ENCODE results near the gene EDN1. TPM values are rescaled to one million over a fixed set of nuclear protein-coding genes. Genes with fewer than 3 reads are reported as not detected.
A peak's percentile ranks its signal among the peaks of the same experiment; 100 is the strongest.

The EDN1 gene
- total and polyA plus RNA-seq, 2 of the 4 experiments (the other 2 are of a cell fraction), result 5.6 to 9.0 TPM

GRCh38 chr6:12296604-12297003, 6.4 kb downstream of the EDN1 start:
- Histone ChIP-seq H3K56ac (ENCODE audit: extremely low read depth, insufficient read depth, low read length) (no peak overlapping the region), H3K9me1 (ENCODE audit: insufficient read depth, low read length) (peaks cover 4% of the 10 kb centered on the region; the same call in 1 of the 2 replicates), H3K4me2 (ENCODE audit: low read depth, low read length) (no peak overlapping the region), H3K23ac (ENCODE audit: low read depth, low read length) (no peak overlapping the region), H2BK20ac (ENCODE audit: low read depth, low read length) (no peak overlapping the region), H2BK5ac (ENCODE audit: low read depth, low read length, poor library complexity, severe bottlenecking) (peak overlapping the region; percentile 55), H2AK9ac (replicated peaks; ENCODE audit: low read depth, low read length, poor library complexity) (no peak overlapping the region), H2BK15ac (ENCODE audit: low read depth, low read length) (no peak overlapping the region), H4K91ac (ENCODE audit: insufficient read depth, low read depth, low read length) (no peak overlapping the region), H3K18ac (ENCODE audit: low read depth, low read length) (peak overlapping the region; percentile 8; the same call in 1 of the 2 replicates), H3K9me3 (ENCODE audit: control insufficient read depth, insufficient read depth, low read length) (no peaks in the 10 kb centered on the region), H3K4me3 (ENCODE audit: insufficient read depth, low read depth, low read length) (no peak overlapping the region), H3K14ac (replicated peaks; ENCODE audit: low read depth, low read length) (no peak overlapping the region), H3K4ac (ENCODE audit: low read depth, low read length) (peak overlapping the region; percentile 49), H2BK120ac (ENCODE audit: low read depth, low read length) (peak overlapping the region; percentile 35; the same call in 1 of the 2 replicates), H4K20me1 (ENCODE audit: insufficient read depth, low read length) (no peaks in the 10 kb centered on the region), H4K5ac (ENCODE audit: low read depth, low read length) (no peak overlapping the region), H2AFZ (replicated peaks; ENCODE audit: low read length, poor library complexity) (no peak overlapping the region), H2AK5ac (ENCODE audit: low read depth, low read length) (no peak overlapping the region), H3K79me1 (ENCODE audit: low read depth in 1 of 2, low read length in 2 of 2) (peaks cover 4 to 11% of the 10 kb centered on the region in 2 experiments; a peak in 3 of 4 replicates), H3K4me1 (ENCODE audit: control insufficient read depth, insufficient read depth, low read length) (peaks cover 13% of the 10 kb centered on the region), H3K9ac (ENCODE audit: low read depth, low read length) (no peak overlapping the region), H4K8ac (ENCODE audit: low read depth in 2 of 2, low read length in 2 of 2) (peak overlapping the region in 1 of 2 experiments; percentile 8; a peak in 2 of 4 replicates), H3K27me3 (ENCODE audit: control insufficient read depth, insufficient read depth, low read length) (no peaks in the 10 kb centered on the region), H3K36me3 (ENCODE audit: control insufficient read depth, insufficient read depth, low read length) (peaks cover 1% of the 10 kb centered on the region; the same call in 1 of the 2 replicates), H3K27ac (ENCODE audit: insufficient read depth, low read length) (no peak overlapping the region)
- in situ Hi-C loops (cut with MboI; ENCODE audit: low sequenced_read_pairs), result loop anchor here (5.0 kb wide), 1 partner anchor 301 kb away; no protein-coding TSS in a partner anchor
- DNase-seq (no peak), ATAC-seq (ENCODE audit: low read depth) (no peak)
- intact Hi-C loops (cut with micrococcal nuclease), result loop anchor here (10.0 kb wide), 2 partner anchors 208 to 598 kb away; no protein-coding TSS in a partner anchor
- no peak for TF ChIP-seq SMC3 (IDR thresholded peaks at IDR 0.05; ENCODE audit: low read depth, low read length)
- no peak for TF ChIP-seq MXI1 (IDR thresholded peaks at IDR 0.05; ENCODE audit: borderline replicate concordance, low read depth, low read length)
- no peak for TF ChIP-seq RCOR1 (IDR thresholded peaks at IDR 0.05; ENCODE audit: insufficient replicate concordance, low read length)
- TF ChIP-seq MAZ (IDR thresholded peaks at IDR 0.05; ENCODE audit: borderline replicate concordance, low read depth, low read length), result no peak
- TF ChIP-seq POLR2A (IDR thresholded peaks at IDR 0.05; ENCODE audit: low read depth, low read length), result no peak
- TF ChIP-seq CEBPB (IDR thresholded peaks at IDR 0.05; ENCODE audit: low read depth, low read length), result no peak
- TF ChIP-seq RFX5 (IDR thresholded peaks at IDR 0.05; ENCODE audit: low read depth, low read length), result no peak
- TF ChIP-seq, protein P1, sequence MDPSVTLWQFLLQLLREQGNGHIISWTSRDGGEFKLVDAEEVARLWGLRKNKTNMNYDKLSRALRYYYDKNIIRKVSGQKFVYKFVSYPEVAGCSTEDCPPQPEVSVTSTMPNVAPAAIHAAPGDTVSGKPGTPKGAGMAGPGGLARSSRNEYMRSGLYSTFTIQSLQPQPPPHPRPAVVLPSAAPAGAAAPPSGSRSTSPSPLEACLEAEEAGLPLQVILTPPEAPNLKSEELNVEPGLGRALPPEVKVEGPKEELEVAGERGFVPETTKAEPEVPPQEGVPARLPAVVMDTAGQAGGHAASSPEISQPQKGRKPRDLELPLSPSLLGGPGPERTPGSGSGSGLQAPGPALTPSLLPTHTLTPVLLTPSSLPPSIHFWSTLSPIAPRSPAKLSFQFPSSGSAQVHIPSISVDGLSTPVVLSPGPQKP (IDR thresholded peaks at IDR 0.05; ENCODE audit: borderline replicate concordance, low read depth, low read length), result no peak
- dilution Hi-C loops (cut with HindIII; ENCODE audit: low sequenced_read_pairs, unreplicated experiment), result no loop called here
- no CpG with 5 or more reads among the region's 3 CpGs for WGBS, 2 experiments (ENCODE audit: extremely low coverage in 2 of 2, insufficient read length in 1 of 2)
- no TSS peak for BruUV-seq (replicated peaks)
- ChIA-PET CTCF (no interaction called here), POLR2A (ENCODE audit: unreplicated experiment) (no interaction called here)

Data from IMR-90 (cell line).